ENCODE data around the gene KCNK3.

GRCh38 chr2:26763019-26763418, 70.5 kb downstream of the KCNK3 start:
- no peak for TF ChIP-seq CTCF (IDR thresholded peaks at IDR 0.05)
- no peak for TF ChIP-seq POLR2AphosphoS5 (IDR thresholded peaks at IDR 0.05)
- no peak for TF ChIP-seq POLR2A (IDR thresholded peaks at IDR 0.05)
- TF ChIP-seq EP300 (IDR thresholded peaks at IDR 0.05), result no peak

Measured in gastroesophageal sphincter (tissue), 3 donors.